ENCODE measurements around the gene PARD3B. TPM values are rescaled to one million over a fixed set of nuclear protein-coding genes. Genes with fewer than 3 reads are reported as not detected.

The PARD3B gene
- total and polyA plus RNA-seq, 10 of the 15 experiments (the other 5 are each of a cell fraction or from before 2014, with no cell fraction given) = 0.01 to 0.54 (median 0.07) TPM; not detected in 7

DNA sequence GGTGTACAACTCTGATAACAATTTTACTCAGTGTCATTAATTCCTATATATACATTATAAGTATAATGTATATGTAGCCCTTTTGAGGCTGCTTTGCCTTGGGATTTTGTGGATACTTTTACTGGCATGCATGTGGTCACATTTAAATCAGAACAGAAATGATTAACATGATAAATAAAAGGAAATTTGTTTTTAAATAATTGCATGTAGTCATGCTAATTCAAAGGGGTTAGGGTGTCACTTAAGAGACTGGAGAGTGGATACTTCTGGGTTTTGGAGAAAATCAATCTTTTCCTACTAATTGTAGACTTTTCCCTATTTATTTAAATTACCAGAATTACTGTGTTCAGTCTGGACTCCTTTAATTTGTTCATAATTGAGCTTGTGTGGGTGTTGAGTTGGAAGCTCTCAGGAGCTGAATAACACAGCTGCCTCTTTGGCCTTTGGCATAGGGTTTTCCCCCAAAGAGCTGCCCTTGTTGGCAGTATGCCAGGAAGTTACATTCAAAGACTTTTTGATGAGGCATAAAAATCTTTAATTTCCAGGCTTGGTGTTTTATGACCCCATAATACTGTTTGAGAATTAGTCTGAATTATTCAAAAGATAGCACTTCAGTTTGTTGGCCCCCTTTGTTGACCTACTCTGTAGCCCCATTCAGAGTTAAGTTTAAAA lies 652.3 kb downstream of the PARD3B start:
- Histone ChIP-seq H3K27me3 (replicated peaks in 1 of 2; ENCODE audit: control insufficient read depth in 2 of 2, insufficient read depth in 2 of 2, low read length in 1 of 2) (no peaks in the 10 kb centered on the region; a peak in 1 of 4 replicates), H3K9ac (ENCODE audit: control insufficient read depth, insufficient read depth, low read length) (no peak overlapping the region), H3K27ac (ENCODE audit: control insufficient read depth, insufficient read depth) (no peak overlapping the region), H4K20me1 (ENCODE audit: control insufficient read depth, insufficient read depth) (no peaks in the 10 kb centered on the region), H3K9me3 (replicated peaks; ENCODE audit: control insufficient read depth, insufficient read depth, low read length) (no peaks in the 10 kb centered on the region), H3K4me3 (no peak overlapping the region), H3K4me1 (ENCODE audit: control insufficient read depth, insufficient read depth, low read length) (no peaks in the 10 kb centered on the region), H2AFZ (ENCODE audit: control insufficient read depth, low read depth, low read length) (no peak overlapping the region), H3K36me3 (ENCODE audit: control insufficient read depth in 2 of 2, insufficient read depth in 2 of 2, low read length in 1 of 2) (no peaks in the 10 kb centered on the region), H3K4me2 (ENCODE audit: control insufficient read depth, insufficient read depth) (no peak overlapping the region), H3K79me2 (ENCODE audit: control insufficient read depth, insufficient read depth, low read length) (no peaks in the 10 kb centered on the region)
- SMC1A ChIA-PET (ENCODE audit: uncharacterized antibody, unreplicated experiment) = no interaction called here
- FAIRE-seq = no peak
- no peak for DNase-seq (ENCODE audit: low read depth, low spot score)
- in situ Hi-C loops (cut with MboI) (no loop called here), intact Hi-C loops (cut with micrococcal nuclease; ENCODE audit: unreplicated experiment) (no loop called here)
- CTCF ChIA-PET = interaction anchor here (0.7 kb wide), 1 partner anchor 478 kb away, joined by 3 read pairs; no protein-coding TSS in a partner anchor
- no peak for TF ChIP-seq HDAC6 (IDR thresholded peaks at IDR 0.05; ENCODE audit: unreplicated experiment)
- no peak for TF ChIP-seq MYC (IDR thresholded peaks at IDR 0.05; ENCODE audit: insufficient read depth, insufficient read length, insufficient replicate concordance, low read length, severe bottlenecking)
- no peak for TF ChIP-seq CHD1 (IDR thresholded peaks at IDR 0.05; ENCODE audit: low read depth, low read length)
- TF ChIP-seq MYB (IDR thresholded peaks at IDR 0.05; ENCODE audit: borderline replicate concordance, low read depth, low read length) = no peak
- no peak for TF ChIP-seq ZNF217 (IDR thresholded peaks at IDR 0.05)
- no peak for TF ChIP-seq SMAD1 (IDR thresholded peaks at IDR 0.05; ENCODE audit: low read depth, partially characterized antibody)
- no peak for TF ChIP-seq SMARCA5 (IDR thresholded peaks at IDR 0.05)
- no peak for TF ChIP-seq BCL11A (IDR thresholded peaks at IDR 0.05; ENCODE audit: low read depth, low read length)
- TF ChIP-seq BRCA1 (IDR thresholded peaks at IDR 0.05; ENCODE audit: low read depth, low read length) = no peak
- no peak for TF ChIP-seq SRF (IDR thresholded peaks at IDR 0.05; ENCODE audit: low read depth in 2 of 2, low read length in 2 of 2)
- no peak for TF ChIP-seq MLLT1 (IDR thresholded peaks at IDR 0.05)
- TF ChIP-seq FOXK2 (IDR thresholded peaks at IDR 0.05) = no peak
- no peak for TF ChIP-seq TCF7 (IDR thresholded peaks at IDR 0.05; ENCODE audit: borderline replicate concordance)
- TF ChIP-seq STAT3 (IDR thresholded peaks at IDR 0.05; ENCODE audit: low read depth, low read length) = no peak
- TF ChIP-seq NFYB (IDR thresholded peaks at IDR 0.05; ENCODE audit: insufficient read depth, low read depth, low read length) = no peak
- POLR2A ChIA-PET = no interaction called here
- BruUV-seq (replicated peaks) = no TSS peak
- no peak for ATAC-seq
- RAD21 ChIA-PET (ENCODE audit: unreplicated experiment) = interaction anchor here (0.6 kb wide), 1 partner anchor 209 kb away, joined by 3 read pairs; no protein-coding TSS in a partner anchor
